Transverse colon (tissue), 3 donors: Measurements from ENCODE around the gene ARHGAP30.
A peak's percentile ranks its signal among the peaks of the same experiment; 100 is the strongest.

Experiments used
- EP300 ChIP-seq: sonication (generic); formaldehyde crosslinking; IDR thresholded peaks from one replicate; pipeline ENCODE4 v1.6.1; 2017; ENCODE audit warnings: antibody characterized with exemption, low read depth
- TF ChIP-seq, protein P1 (sequence below), 5 experiments: fragments of 200-600 bp in 3 of 5; fragments of 450-650 bp in 2 of 5; sonication (generic) in 3 of 5; IDR thresholded peaks; 1 replicate in 2 of 5; 2 replicates in 3 of 5; pipeline ENCODE4 v1.5.1; 2016 to 2017; ENCODE audit warnings: antibody characterized with exemption in 5 of 5, inconsistent platforms in 3 of 5, mild to moderate bottlenecking in 2 of 5, moderate library complexity in 1 of 5

- TF ChIP-seq, protein P1, sequence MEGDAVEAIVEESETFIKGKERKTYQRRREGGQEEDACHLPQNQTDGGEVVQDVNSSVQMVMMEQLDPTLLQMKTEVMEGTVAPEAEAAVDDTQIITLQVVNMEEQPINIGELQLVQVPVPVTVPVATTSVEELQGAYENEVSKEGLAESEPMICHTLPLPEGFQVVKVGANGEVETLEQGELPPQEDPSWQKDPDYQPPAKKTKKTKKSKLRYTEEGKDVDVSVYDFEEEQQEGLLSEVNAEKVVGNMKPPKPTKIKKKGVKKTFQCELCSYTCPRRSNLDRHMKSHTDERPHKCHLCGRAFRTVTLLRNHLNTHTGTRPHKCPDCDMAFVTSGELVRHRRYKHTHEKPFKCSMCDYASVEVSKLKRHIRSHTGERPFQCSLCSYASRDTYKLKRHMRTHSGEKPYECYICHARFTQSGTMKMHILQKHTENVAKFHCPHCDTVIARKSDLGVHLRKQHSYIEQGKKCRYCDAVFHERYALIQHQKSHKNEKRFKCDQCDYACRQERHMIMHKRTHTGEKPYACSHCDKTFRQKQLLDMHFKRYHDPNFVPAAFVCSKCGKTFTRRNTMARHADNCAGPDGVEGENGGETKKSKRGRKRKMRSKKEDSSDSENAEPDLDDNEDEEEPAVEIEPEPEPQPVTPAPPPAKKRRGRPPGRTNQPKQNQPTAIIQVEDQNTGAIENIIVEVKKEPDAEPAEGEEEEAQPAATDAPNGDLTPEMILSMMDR (IDR thresholded peaks at IDR 0.05): peak; percentile 50 to 82 (median 57)
- no peak for TF ChIP-seq EP300
Measured at GRCh38 chr1:160997323-160998038, 72.2 kb downstream of the ARHGAP30 start.
